ENCODE measurements around the gene C3orf52.

DNA sequence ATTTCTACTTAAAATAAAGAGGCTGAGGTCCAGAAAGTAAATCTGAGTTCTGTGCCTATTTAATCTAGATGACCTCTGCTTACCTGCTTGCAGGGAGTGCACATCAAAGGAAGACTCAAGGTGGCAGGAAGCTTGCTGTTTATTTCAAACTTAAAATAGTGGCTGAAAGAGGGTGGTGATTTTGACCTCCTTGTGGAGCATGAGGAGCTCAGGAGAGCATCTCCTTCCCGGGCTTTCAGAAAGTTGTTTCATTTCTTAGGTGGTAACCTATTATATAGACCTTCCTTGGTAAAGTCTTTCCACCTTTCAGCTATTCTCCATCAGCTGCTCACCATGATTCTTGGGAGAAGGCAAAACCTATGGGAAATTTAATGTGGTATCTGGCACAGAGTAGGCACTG lies 46.4 kb downstream of the C3orf52 start:
- TF ChIP-seq, protein P1, sequence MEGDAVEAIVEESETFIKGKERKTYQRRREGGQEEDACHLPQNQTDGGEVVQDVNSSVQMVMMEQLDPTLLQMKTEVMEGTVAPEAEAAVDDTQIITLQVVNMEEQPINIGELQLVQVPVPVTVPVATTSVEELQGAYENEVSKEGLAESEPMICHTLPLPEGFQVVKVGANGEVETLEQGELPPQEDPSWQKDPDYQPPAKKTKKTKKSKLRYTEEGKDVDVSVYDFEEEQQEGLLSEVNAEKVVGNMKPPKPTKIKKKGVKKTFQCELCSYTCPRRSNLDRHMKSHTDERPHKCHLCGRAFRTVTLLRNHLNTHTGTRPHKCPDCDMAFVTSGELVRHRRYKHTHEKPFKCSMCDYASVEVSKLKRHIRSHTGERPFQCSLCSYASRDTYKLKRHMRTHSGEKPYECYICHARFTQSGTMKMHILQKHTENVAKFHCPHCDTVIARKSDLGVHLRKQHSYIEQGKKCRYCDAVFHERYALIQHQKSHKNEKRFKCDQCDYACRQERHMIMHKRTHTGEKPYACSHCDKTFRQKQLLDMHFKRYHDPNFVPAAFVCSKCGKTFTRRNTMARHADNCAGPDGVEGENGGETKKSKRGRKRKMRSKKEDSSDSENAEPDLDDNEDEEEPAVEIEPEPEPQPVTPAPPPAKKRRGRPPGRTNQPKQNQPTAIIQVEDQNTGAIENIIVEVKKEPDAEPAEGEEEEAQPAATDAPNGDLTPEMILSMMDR (IDR thresholded peaks at IDR 0.05; ENCODE audit: poor library complexity), result no peak
- no peak for TF ChIP-seq EZH2 (IDR thresholded peaks at IDR 0.05; ENCODE audit: borderline replicate concordance)
